PFSK-1 (cell line): ENCODE results near the gene PVALEF.

ENCODE experiments used
- POLR2AphosphoS5 ChIP-seq: IDR thresholded peaks from 2 replicates; pipeline ENCODE4 v1.6.1; 2012; ENCODE audit warnings: low read depth, mild to moderate bottlenecking, control low read depth, low read length, moderate library complexity
- SIN3A ChIP-seq: IDR thresholded peaks from 2 replicates; pipeline ENCODE4 v1.6.1; 2012; ENCODE audit warnings: mild to moderate bottlenecking, low read length, moderate library complexity, borderline replicate concordance; ENCODE audit not compliant: insufficient read depth
- TAF1 ChIP-seq: IDR thresholded peaks from 2 replicates; pipeline ENCODE4 v1.6.1; 2012; ENCODE audit warnings: low read length, control low read depth, borderline replicate concordance; ENCODE audit not compliant: insufficient read depth
- TF ChIP-seq, protein P1 (sequence below), 2 experiments: IDR thresholded peaks; 2 replicates each; pipeline versions ENCODE4 v1.6.1 to v1.8.0; 2011 to 2012; ENCODE audit warnings: low read depth in 2 of 2, low read length in 2 of 2, control low read depth in 1 of 2, inconsistent platforms in 1 of 2, mild to moderate bottlenecking in 1 of 2, moderate library complexity in 1 of 2; ENCODE audit not compliant: insufficient read depth in 1 of 2

DNA sequence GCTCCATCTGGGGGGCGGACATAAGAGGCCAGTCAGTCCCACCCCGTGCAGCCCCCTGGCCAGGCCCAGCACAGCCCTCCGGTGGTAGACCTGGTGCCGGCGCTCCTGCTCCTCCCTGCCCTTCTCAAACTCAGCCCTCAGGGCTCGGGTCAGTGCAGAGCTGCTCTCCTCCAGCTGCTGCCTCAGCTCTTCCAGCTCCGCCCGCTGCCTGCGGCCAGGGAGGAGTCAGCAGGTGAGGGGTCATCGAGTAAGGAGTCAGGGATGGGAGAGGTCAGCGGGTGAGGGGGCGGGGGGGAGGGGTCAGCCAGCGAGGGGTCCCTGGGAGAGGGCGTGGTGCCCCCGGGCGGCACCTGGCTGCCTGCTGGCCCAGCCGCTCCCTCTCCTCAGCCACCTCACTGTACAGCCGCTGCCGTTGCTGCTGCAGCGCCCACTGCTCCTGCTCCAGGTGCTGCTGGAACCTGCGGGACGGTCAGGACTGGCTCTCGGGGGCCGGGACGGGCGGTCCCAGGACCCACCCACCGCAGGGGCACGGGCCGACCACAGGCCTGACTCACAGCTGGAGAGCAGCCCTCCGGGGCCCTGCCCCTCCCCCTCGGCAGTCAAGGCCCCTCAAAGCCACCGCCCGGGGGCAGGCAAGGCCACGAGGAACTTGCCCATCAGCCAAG is 27.2 kb downstream of the PVALEF start:
- TF ChIP-seq, protein P1, sequence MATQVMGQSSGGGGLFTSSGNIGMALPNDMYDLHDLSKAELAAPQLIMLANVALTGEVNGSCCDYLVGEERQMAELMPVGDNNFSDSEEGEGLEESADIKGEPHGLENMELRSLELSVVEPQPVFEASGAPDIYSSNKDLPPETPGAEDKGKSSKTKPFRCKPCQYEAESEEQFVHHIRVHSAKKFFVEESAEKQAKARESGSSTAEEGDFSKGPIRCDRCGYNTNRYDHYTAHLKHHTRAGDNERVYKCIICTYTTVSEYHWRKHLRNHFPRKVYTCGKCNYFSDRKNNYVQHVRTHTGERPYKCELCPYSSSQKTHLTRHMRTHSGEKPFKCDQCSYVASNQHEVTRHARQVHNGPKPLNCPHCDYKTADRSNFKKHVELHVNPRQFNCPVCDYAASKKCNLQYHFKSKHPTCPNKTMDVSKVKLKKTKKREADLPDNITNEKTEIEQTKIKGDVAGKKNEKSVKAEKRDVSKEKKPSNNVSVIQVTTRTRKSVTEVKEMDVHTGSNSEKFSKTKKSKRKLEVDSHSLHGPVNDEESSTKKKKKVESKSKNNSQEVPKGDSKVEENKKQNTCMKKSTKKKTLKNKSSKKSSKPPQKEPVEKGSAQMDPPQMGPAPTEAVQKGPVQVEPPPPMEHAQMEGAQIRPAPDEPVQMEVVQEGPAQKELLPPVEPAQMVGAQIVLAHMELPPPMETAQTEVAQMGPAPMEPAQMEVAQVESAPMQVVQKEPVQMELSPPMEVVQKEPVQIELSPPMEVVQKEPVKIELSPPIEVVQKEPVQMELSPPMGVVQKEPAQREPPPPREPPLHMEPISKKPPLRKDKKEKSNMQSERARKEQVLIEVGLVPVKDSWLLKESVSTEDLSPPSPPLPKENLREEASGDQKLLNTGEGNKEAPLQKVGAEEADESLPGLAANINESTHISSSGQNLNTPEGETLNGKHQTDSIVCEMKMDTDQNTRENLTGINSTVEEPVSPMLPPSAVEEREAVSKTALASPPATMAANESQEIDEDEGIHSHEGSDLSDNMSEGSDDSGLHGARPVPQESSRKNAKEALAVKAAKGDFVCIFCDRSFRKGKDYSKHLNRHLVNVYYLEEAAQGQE (IDR thresholded peaks at IDR 0.05; ENCODE audit: insufficient read depth in 1 of 2, low read depth in 2 of 2, low read length in 2 of 2): no peak
- TF ChIP-seq SIN3A (no peak), TAF1 (no peak), POLR2AphosphoS5 (no peak)
